ENCODE results near the gene ZEB1.

- TF ChIP-seq BHLHE40 (IDR thresholded peaks at IDR 0.05; ENCODE audit: low read length) = no peak
- TF ChIP-seq ZNF276 (CRISPR knock-in tag; IDR thresholded peaks at IDR 0.05; ENCODE audit: low read depth) = no peak
- no peak for TF ChIP-seq MEIS2 (CRISPR knock-in tag; IDR thresholded peaks at IDR 0.05)
- no peak for TF ChIP-seq SP4 (CRISPR knock-in tag; IDR thresholded peaks at IDR 0.05)
Observed at GRCh38 chr10:31557854-31558253, 238.8 kb downstream of the ZEB1 start.
